KMS-11 (cell line): ENCODE data around the gene FYCO1.

Experiments used
- H2AFZ ChIP-seq: fragments of 200-600 bp; sonication (generic); 2 replicates; pipeline ENCODE4 v1.6.1; 2016; ENCODE audit warnings: antibody characterized with exemption, mixed run types, low read depth
- H3K27ac ChIP-seq: fragments of 200-600 bp; sonication (generic); 2 replicates; pipeline ENCODE4 v1.6.1; 2016; ENCODE audit warnings: mild to moderate bottlenecking, mixed run types
- H3K27me3 ChIP-seq: fragments of 200-600 bp; sonication (generic); 2 replicates; pipeline ENCODE4 v1.6.1; 2017; ENCODE audit warnings: mild to moderate bottlenecking, low read depth, mixed run types, moderate library complexity; ENCODE audit not compliant: insufficient read depth
- H3K36me3 ChIP-seq: fragments of 200-600 bp; sonication (generic); 2 replicates; pipeline ENCODE4 v1.6.1; 2017; ENCODE audit warnings: mild to moderate bottlenecking, mixed run types; ENCODE audit not compliant: insufficient read depth
- H3K4me1 ChIP-seq: fragments of 200-600 bp; sonication (generic); 2 replicates; pipeline ENCODE4 v1.6.1; 2016; ENCODE audit warnings: mild to moderate bottlenecking, low read depth, mixed run types; ENCODE audit not compliant: poor library complexity, severe bottlenecking
- H3K4me2 ChIP-seq: fragments of 200-600 bp; sonication (generic); 2 replicates; pipeline ENCODE4 v1.7.0; 2016; ENCODE audit warnings: mild to moderate bottlenecking, mixed run types
- H3K4me3 ChIP-seq: fragments of 200-600 bp; sonication (generic); IDR thresholded peaks from 2 replicates; pipeline ENCODE4 v1.6.1; 2017; ENCODE audit warnings: low read depth, low read length, mixed read lengths; ENCODE audit not compliant: insufficient read depth
- H3K79me2 ChIP-seq: fragments of 200-600 bp; sonication (generic); 2 replicates; pipeline ENCODE4 v1.6.1; 2016; ENCODE audit warnings: low read depth, mixed run types; ENCODE audit not compliant: insufficient read depth
- H3K9ac ChIP-seq: fragments of 200-600 bp; sonication (generic); 2 replicates; pipeline ENCODE4 v1.6.1; 2016; ENCODE audit warnings: mild to moderate bottlenecking, mixed run types
- H4K20me1 ChIP-seq: fragments of 200-600 bp; sonication (generic); 2 replicates; pipeline ENCODE4 v1.6.1; 2016; ENCODE audit warnings: mild to moderate bottlenecking, mixed run types; ENCODE audit not compliant: insufficient read depth
- CTCF ChIP-seq: fragments of 200-600 bp; sonication (generic); conservative IDR thresholded peaks from 2 replicates; pipeline ENCODE4 v1.6.1; 2017; ENCODE audit warnings: low read depth, mild to moderate bottlenecking, antibody characterized with exemption, low read length, moderate library complexity, mixed read lengths

The FYCO1 gene

GRCh38 chr3:46031269-46031668, 35.6 kb upstream of the FYCO1 start:
- Histone ChIP-seq H2AFZ (no peak overlapping the region), H3K79me2 (no peaks in the 10 kb centered on the region)

GRCh38 chr3:46030626-46031025, 35.0 kb upstream of the FYCO1 start:
- Histone ChIP-seq H3K9ac (no peak overlapping the region), H4K20me1 (no peaks in the 10 kb centered on the region), H3K79me2 (no peaks in the 10 kb centered on the region), H3K4me3 (no peak overlapping the region), H3K27me3 (no peaks in the 10 kb centered on the region), H3K4me2 (no peak overlapping the region), H3K4me1 (no peaks in the 10 kb centered on the region), H2AFZ (no peak overlapping the region), H3K36me3 (no peaks in the 10 kb centered on the region), H3K27ac (no peak overlapping the region)
- TF ChIP-seq CTCF, result no peak

More at GRCh38 chr3:46031269-46031668, 35.6 kb upstream of the FYCO1 start:
- no peaks in the 10 kb centered on the region for H3K4me1 ChIP-seq
- TF ChIP-seq CTCF, result no peak
- no peak overlapping the region for H3K4me3 ChIP-seq
- H3K36me3 ChIP-seq, result no peaks in the 10 kb centered on the region
- no peaks in the 10 kb centered on the region for H4K20me1 ChIP-seq
- no peaks in the 10 kb centered on the region for H3K27me3 ChIP-seq
- H3K27ac ChIP-seq, result no peak overlapping the region
- no peak overlapping the region for H3K9ac ChIP-seq
- H3K4me2 ChIP-seq, result no peak overlapping the region

- Histone ChIP-seq H3K4me3 (no peak overlapping the region), H2AFZ (no peak overlapping the region), H3K4me2 (no peak overlapping the region), H4K20me1 (no peaks in the 10 kb centered on the region), H3K9ac (no peak overlapping the region), H3K36me3 (no peaks in the 10 kb centered on the region), H3K79me2 (no peaks in the 10 kb centered on the region), H3K27ac (no peak overlapping the region), H3K4me1 (no peaks in the 10 kb centered on the region), H3K27me3 (no peaks in the 10 kb centered on the region)
- no peak for TF ChIP-seq CTCF
Observed at GRCh38 chr3:46029953-46030543, 34.4 kb upstream of the FYCO1 start.

- TF ChIP-seq CTCF, result no peak
- Histone ChIP-seq H3K9ac (no peak overlapping the region), H2AFZ (no peak overlapping the region), H3K4me3 (no peak overlapping the region), H3K4me1 (no peaks in the 10 kb centered on the region), H3K27me3 (no peaks in the 10 kb centered on the region), H3K4me2 (no peak overlapping the region), H3K36me3 (no peaks in the 10 kb centered on the region), H4K20me1 (no peaks in the 10 kb centered on the region), H3K27ac (no peak overlapping the region), H3K79me2 (no peaks in the 10 kb centered on the region)
Observed at GRCh38 chr3:46027736-46028397, 32.2 kb upstream of the FYCO1 start.
